IPS DF 19.7 (cell line): Measurements from ENCODE around the gene ADGRD2.

Source experiments
- DNase-seq: peaks from one replicate; pipeline ENCODE4 v3.0.0-alpha.2; 2013; ENCODE audit warnings: low read depth, low spot score

The ADGRD2 gene

GRCh38 chr9:124438091-124438490 is 12.2 kb upstream of the ADGRD2 start:
- no peak for DNase-seq

GRCh38 chr9:124439086-124439485 is 11.2 kb upstream of the ADGRD2 start:
- DNase-seq: no peak

GRCh38 chr9:124439686-124440243 is 10.5 kb upstream of the ADGRD2 start:
- no peak for DNase-seq

GRCh38 chr9:124440786-124441185 is 9.5 kb upstream of the ADGRD2 start:
- no peak for DNase-seq

- DNase-seq: no peak
Measured at GRCh38 chr9:124441291-124441690, 9.0 kb upstream of the ADGRD2 start.

GRCh38 chr9:124442379-124442778 is 7.9 kb upstream of the ADGRD2 start:
- no peak for DNase-seq

- DNase-seq: no peak
Measured at GRCh38 chr9:124442826-124443225, 7.4 kb upstream of the ADGRD2 start.

- no peak for DNase-seq
Measured at GRCh38 chr9:124443625-124444024, 6.6 kb upstream of the ADGRD2 start.

- DNase-seq: no peak
Measured at GRCh38 chr9:124444166-124444565, 6.1 kb upstream of the ADGRD2 start.

- no peak for DNase-seq
Measured at GRCh38 chr9:124447297-124447661, 3.0 kb upstream of the ADGRD2 start.

GRCh38 chr9:124448019-124448418 is 2.2 kb upstream of the ADGRD2 start:
- DNase-seq: no peak

- DNase-seq: no peak
Measured at GRCh38 chr9:124449381-124450151, 685 bp upstream of the ADGRD2 start.

- DNase-seq: no peak
Measured at GRCh38 chr9:124450931-124451661, 845 bp downstream of the ADGRD2 start.

GRCh38 chr9:124452326-124452725 is 2.1 kb downstream of the ADGRD2 start:
- DNase-seq: no peak

GRCh38 chr9:124452841-124453585 is 2.8 kb downstream of the ADGRD2 start:
- DNase-seq: no peak

GRCh38 chr9:124453586-124454191 is 3.4 kb downstream of the ADGRD2 start:
- no peak for DNase-seq

- no peak for DNase-seq
Measured at GRCh38 chr9:124454296-124454695, 4.0 kb downstream of the ADGRD2 start.

- no peak for DNase-seq
Measured at GRCh38 chr9:124454791-124455443, 4.7 kb downstream of the ADGRD2 start.

GRCh38 chr9:124455820-124456219 is 5.6 kb downstream of the ADGRD2 start:
- DNase-seq: no peak

- DNase-seq: no peak
Measured at GRCh38 chr9:124456341-124457078, 6.3 kb downstream of the ADGRD2 start.
